Measurements from ENCODE around the gene ALDOC. TPM values are rescaled to one million over a fixed set of nuclear protein-coding genes. Genes with fewer than 3 reads are reported as not detected.

ALDOC gene
- total RNA-seq, 2 donors from 2014 or later, result 16.7 to 24.5 TPM

GRCh38 chr17:28545141-28545503 lies 31.6 kb downstream of the ALDOC start:
- ATAC-seq, result no peak

GRCh38 chr17:28544402-28545140 lies 32.1 kb downstream of the ALDOC start:
- Mint-ChIP-seq H3K27ac (no peak overlapping the region), H3K36me3 (ENCODE audit: low read depth) (peaks cover 6% of the 10 kb centered on the region), H3K4me3 (peak overlapping the region; percentile 52), H3K4me1 (peaks cover 22% of the 10 kb centered on the region), H3K27me3 (no peaks in the 10 kb centered on the region)
- no peak for ATAC-seq
- H3K9me3 ChIP-seq (ENCODE audit: control insufficient read depth, low read length, poor library complexity, severe bottlenecking), result no peaks in the 10 kb centered on the region
- no peak for DNase-seq

More at GRCh38 chr17:28545141-28545503, 31.6 kb downstream of the ALDOC start:
- H3K4me1 Mint-ChIP-seq, result peaks cover 26% of the 10 kb centered on the region
- no peaks in the 10 kb centered on the region for H3K9me3 ChIP-seq (ENCODE audit: control insufficient read depth, low read length, poor library complexity, severe bottlenecking)
- peak overlapping the region; percentile 52 for H3K4me3 Mint-ChIP-seq
- H3K27me3 Mint-ChIP-seq, result no peaks in the 10 kb centered on the region
- peaks cover 6% of the 10 kb centered on the region for H3K36me3 Mint-ChIP-seq (ENCODE audit: low read depth)
- no peak for DNase-seq
- peak overlapping the region; percentile 62 for H3K27ac Mint-ChIP-seq

GRCh38 chr17:28541439-28541838 lies 35.3 kb downstream of the ALDOC start:
- no peak for ATAC-seq
- Mint-ChIP-seq H3K27ac (no peak overlapping the region), H3K4me3 (no peak overlapping the region), H3K27me3 (no peaks in the 10 kb centered on the region), H3K36me3 (ENCODE audit: low read depth) (peaks cover 6% of the 10 kb centered on the region), H3K4me1 (peaks cover 4% of the 10 kb centered on the region)
- DNase-seq, result no peak
- H3K9me3 ChIP-seq (ENCODE audit: control insufficient read depth, low read length, poor library complexity, severe bottlenecking), result no peaks in the 10 kb centered on the region

DNA sequence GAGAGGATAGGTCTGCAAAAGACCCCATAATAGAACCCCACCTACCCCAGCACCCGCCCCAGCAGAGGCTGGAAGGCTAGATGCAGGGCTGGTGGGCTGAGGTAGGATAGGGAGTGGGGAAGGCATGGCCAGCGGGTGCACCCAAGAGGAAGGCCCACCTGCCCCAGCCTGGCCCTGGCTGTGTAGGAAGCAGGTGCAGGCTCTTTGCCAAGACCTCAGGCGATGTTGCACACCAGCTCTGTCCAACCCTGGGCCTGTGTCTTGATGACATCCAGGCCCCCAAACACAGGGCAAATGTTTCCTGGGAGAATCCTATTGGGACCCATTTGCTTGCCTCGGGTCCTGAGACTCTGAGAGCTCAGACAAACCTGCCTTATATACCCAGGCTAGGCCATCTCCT lies 36.5 kb downstream of the ALDOC start:
- H3K27me3 Mint-ChIP-seq, result no peaks in the 10 kb centered on the region
- H3K36me3 Mint-ChIP-seq (ENCODE audit: low read depth), result peaks cover 4% of the 10 kb centered on the region
- H3K9me3 ChIP-seq (ENCODE audit: control insufficient read depth, low read length, poor library complexity, severe bottlenecking), result no peaks in the 10 kb centered on the region
- H3K4me1 Mint-ChIP-seq, result peaks cover 4% of the 10 kb centered on the region
- DNase-seq (no peak), ATAC-seq (no peak)
- H3K4me3 Mint-ChIP-seq, result peak overlapping the region; percentile 15
- H3K27ac Mint-ChIP-seq, result peak overlapping the region; percentile 54

DNA sequence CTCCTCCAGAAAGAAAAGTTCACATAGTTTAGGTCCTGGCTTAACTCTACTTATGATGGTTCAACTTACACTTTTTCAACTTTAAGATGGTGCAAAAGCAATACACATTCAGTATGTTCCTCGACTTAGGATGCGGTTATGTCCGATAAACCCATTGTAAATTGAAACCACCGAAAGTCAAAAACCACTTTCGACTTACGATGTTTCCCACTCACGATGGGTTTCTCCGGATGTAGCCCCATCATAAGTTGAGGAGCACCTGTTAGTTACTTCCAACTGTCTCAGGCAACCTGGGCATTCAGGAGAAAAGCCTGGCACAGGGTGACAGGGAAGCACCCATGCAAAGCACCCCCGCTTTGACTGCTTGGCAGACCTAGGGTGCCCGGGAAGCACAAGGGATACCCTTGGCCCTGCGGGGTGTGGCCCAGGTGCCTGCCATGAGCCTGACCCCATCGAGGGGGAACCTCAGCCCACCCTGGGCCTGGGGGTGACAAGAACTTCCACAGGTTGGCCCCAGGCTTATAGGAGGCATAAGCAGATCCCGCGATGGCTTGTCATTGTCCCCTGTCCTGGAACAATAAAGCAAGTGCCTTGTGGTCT lies 38.3 kb downstream of the ALDOC start:
- Mint-ChIP-seq H3K4me1 (peaks cover 2% of the 10 kb centered on the region), H3K27ac (peak overlapping the region; percentile 29), H3K36me3 (ENCODE audit: low read depth) (no peaks in the 10 kb centered on the region), H3K4me3 (no peak overlapping the region), H3K27me3 (no peaks in the 10 kb centered on the region)
- DNase-seq, result no peak
- H3K9me3 ChIP-seq (ENCODE audit: control insufficient read depth, low read length, poor library complexity, severe bottlenecking), result no peaks in the 10 kb centered on the region
- no peak for ATAC-seq

DNA sequence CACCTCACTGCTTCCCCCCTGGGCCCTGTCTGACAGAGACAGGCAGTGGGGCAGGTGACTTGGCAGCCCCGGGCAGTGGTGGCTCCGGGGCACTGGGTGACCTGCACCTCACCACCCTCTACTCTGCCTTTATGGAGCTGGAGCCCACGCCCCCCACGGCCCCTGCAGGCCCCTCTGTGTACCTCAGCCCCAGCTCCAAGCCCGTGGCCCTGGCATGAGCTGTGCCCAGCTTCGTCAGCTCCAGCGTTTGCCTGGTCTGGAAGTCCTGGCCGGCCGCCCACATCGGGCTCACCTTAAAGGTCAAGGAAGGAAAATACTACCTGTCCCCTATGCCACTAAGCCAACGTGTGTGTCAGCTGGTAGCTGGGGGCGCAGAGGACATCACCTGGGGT lies 39.5 kb downstream of the ALDOC start:
- no peak for ATAC-seq
- H3K4me3 Mint-ChIP-seq, result no peak overlapping the region

GRCh38 chr17:28536532-28537218 lies 40.0 kb downstream of the ALDOC start:
- H3K9me3 ChIP-seq (ENCODE audit: control insufficient read depth, low read length, poor library complexity, severe bottlenecking), result no peaks in the 10 kb centered on the region
- peaks cover under 1% of the 10 kb centered on the region for H3K27me3 Mint-ChIP-seq
- no peaks in the 10 kb centered on the region for H3K36me3 Mint-ChIP-seq (ENCODE audit: low read depth)
- no peak for ATAC-seq
- H3K27ac Mint-ChIP-seq, result peak overlapping the region; percentile 21
- no peak for DNase-seq
- H3K4me1 Mint-ChIP-seq, result peaks cover 3% of the 10 kb centered on the region
- no peak overlapping the region for H3K4me3 Mint-ChIP-seq

More for the DNA sequence above, 39.5 kb downstream of the ALDOC start:
- Mint-ChIP-seq H3K4me1 (peaks cover 3% of the 10 kb centered on the region), H3K27me3 (no peaks in the 10 kb centered on the region), H3K27ac (peak overlapping the region; percentile 21), H3K36me3 (ENCODE audit: low read depth) (no peaks in the 10 kb centered on the region)
- no peaks in the 10 kb centered on the region for H3K9me3 ChIP-seq (ENCODE audit: control insufficient read depth, low read length, poor library complexity, severe bottlenecking)
- no peak for DNase-seq

GRCh38 chr17:28534740-28535375 lies 41.8 kb downstream of the ALDOC start:
- Mint-ChIP-seq H3K36me3 (ENCODE audit: low read depth) (no peaks in the 10 kb centered on the region), H3K4me3 (no peak overlapping the region), H3K27me3 (peaks cover 7% of the 10 kb centered on the region), H3K27ac (no peak overlapping the region), H3K4me1 (peaks cover 3% of the 10 kb centered on the region)
- ATAC-seq, result no peak
- DNase-seq, result no peak
- no peaks in the 10 kb centered on the region for H3K9me3 ChIP-seq (ENCODE audit: control insufficient read depth, low read length, poor library complexity, severe bottlenecking)

- no peak overlapping the region for H3K27ac Mint-ChIP-seq
- no peaks in the 10 kb centered on the region for H3K36me3 Mint-ChIP-seq (ENCODE audit: low read depth)
- ATAC-seq (no peak), DNase-seq (no peak)
- no peak overlapping the region for H3K4me3 Mint-ChIP-seq
- H3K27me3 Mint-ChIP-seq, result peaks cover 7% of the 10 kb centered on the region
- peaks cover 3% of the 10 kb centered on the region for H3K4me1 Mint-ChIP-seq
- no peaks in the 10 kb centered on the region for H3K9me3 ChIP-seq (ENCODE audit: control insufficient read depth, low read length, poor library complexity, severe bottlenecking)
Observed at GRCh38 chr17:28533091-28533807, 43.4 kb downstream of the ALDOC start.

- no peak for ATAC-seq
- Mint-ChIP-seq H3K36me3 (ENCODE audit: low read depth) (no peaks in the 10 kb centered on the region), H3K4me1 (peaks cover 3% of the 10 kb centered on the region), H3K4me3 (no peak overlapping the region), H3K27ac (no peak overlapping the region), H3K27me3 (peaks cover 7% of the 10 kb centered on the region)
- H3K9me3 ChIP-seq (ENCODE audit: control insufficient read depth, low read length, poor library complexity, severe bottlenecking), result no peaks in the 10 kb centered on the region
- no peak for DNase-seq
Observed at GRCh38 chr17:28532050-28532960, 44.4 kb downstream of the ALDOC start.

DNA sequence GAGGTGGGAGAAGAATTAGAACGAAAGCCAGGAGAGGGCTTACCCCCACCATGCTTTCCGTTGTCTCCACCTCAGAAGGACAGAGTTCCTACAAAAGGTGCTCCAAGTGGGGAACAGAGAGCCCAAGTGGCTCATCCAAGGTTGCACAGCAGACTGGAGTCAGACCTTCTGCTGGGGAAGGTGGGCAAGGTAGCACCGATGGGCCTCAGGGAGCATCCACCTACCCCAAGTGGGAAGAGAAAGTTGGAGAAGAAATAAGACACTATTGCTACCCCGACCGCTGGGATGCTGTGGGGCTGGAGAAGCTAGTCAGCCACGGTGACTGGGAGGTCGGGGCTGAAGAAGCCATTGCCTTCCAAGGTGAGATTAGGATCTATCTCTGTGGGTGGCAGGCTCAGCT lies 45.8 kb downstream of the ALDOC start:
- ATAC-seq (no peak), DNase-seq (no peak)
- Mint-ChIP-seq H3K36me3 (ENCODE audit: low read depth) (no peaks in the 10 kb centered on the region), H3K4me1 (peaks cover 5% of the 10 kb centered on the region), H3K4me3 (no peak overlapping the region), H3K27ac (no peak overlapping the region), H3K27me3 (peaks cover 7% of the 10 kb centered on the region)
- H3K9me3 ChIP-seq (ENCODE audit: control insufficient read depth, low read length, poor library complexity, severe bottlenecking), result no peaks in the 10 kb centered on the region

- ATAC-seq (no peak), DNase-seq (no peak)
- no peak overlapping the region for H3K4me3 Mint-ChIP-seq
- H3K27me3 Mint-ChIP-seq, result peaks cover 7% of the 10 kb centered on the region
- H3K27ac Mint-ChIP-seq, result no peak overlapping the region
- H3K4me1 Mint-ChIP-seq, result peaks cover 5% of the 10 kb centered on the region
- no peaks in the 10 kb centered on the region for H3K36me3 Mint-ChIP-seq (ENCODE audit: low read depth)
- H3K9me3 ChIP-seq (ENCODE audit: control insufficient read depth, low read length, poor library complexity, severe bottlenecking), result no peaks in the 10 kb centered on the region
Observed at GRCh38 chr17:28530250-28530649, 46.4 kb downstream of the ALDOC start.

Measured in T-helper 17 cell (primary cell).